CD4-positive, alpha-beta T cell treated with Interferon gamma for 1 hour (primary cell): ENCODE results near the gene C12orf43.

Experiments used
- DNase-seq: peaks from one replicate; pipeline ENCODE4 v3.0.0-alpha.2; 2020

Gene C12orf43

DNA sequence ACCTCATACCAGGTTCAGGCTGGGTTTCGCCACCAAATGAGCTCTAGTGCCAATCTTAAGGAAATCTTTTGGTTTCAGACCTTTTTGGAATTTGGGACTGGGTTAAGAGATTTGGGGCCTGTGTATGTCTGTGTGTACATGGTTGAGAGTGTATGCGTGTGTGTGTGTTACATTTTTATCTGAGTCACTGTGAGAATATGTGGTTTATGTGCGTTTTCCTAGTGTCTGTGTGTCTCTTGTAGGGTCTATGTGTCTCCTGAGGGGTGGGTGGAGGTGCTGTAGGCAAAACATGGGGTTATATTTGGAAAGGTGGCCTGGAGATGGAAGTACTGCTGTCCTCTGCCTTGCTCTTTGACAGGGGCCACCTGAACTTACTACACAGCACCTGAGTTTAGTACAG, 17.9 kb downstream of the C12orf43 start:
- DNase-seq, result no peak

DNA sequence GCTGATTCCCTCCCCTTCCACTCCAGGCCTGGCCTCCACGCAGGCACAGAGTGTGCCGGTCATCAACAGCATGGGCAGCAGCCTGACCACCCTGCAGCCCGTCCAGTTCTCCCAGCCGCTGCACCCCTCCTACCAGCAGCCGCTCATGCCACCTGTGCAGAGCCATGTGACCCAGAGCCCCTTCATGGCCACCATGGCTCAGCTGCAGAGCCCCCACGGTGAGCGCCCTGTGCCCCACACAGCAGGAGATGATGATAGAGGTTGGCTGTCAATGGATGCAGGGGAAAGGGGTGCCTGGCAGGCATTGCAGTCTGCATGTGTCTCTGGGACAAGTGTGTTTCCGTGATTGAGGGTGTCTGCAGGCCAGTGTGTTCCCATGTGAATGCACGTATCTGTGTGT, 18.8 kb downstream of the C12orf43 start:
- no peak for DNase-seq

DNA sequence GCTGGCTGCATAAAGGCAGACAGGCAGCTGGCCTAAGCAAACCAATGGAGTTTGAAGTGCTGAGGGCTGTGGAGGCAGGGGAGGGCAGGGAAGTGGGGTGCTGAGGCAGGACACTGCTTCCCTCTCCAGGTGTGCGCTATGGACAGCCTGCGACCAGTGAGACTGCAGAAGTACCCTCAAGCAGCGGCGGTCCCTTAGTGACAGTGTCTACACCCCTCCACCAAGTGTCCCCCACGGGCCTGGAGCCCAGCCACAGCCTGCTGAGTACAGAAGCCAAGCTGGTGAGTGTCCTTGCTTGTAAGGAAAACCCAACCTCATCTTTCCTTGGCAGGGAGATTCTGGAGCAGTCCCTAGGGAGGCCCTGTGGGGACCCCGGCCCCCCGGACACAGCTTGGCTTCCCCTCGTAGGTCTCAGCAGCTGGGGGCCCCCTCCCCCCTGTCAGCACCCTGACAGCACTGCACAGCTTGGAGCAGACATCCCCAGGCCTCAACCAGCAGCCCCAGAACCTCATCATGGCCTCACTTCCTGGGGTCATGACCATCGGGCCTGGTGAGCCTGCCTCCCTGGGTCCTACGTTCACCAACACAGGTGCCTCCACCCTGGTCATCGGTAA, 20.0 kb downstream of the C12orf43 start:
- no peak for DNase-seq

DNA sequence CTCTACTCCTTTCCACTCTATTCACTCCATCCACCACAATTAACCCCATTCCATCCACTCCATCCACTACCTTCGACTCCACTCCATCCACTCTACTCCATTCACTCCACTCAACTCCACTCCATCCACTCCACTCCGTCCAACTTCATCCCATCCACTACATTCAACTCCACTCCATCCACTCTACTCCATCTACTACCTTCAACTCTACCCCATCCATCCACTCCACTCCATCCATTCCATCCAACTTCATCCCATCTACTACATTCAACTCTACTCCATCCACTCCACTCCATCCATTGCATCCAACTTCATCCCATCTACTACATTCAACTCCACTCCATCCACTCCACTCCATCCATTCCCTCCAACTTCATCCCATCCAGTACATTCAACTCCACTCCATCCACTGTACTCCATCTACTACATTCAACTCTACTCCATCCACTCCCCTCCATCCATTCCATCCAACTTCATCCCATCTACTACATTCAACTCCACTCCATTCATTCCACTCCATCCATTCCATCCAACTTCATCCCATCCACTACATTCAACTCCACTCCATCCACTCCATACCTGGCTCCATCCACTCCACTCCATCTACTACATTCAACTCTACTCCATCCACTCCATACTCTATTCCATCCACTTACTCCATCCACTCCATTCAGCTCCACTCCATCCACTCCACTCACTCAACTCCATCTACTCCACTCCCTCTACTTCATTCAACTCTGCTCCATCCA, 21.5 kb downstream of the C12orf43 start:
- DNase-seq, result no peak

DNA sequence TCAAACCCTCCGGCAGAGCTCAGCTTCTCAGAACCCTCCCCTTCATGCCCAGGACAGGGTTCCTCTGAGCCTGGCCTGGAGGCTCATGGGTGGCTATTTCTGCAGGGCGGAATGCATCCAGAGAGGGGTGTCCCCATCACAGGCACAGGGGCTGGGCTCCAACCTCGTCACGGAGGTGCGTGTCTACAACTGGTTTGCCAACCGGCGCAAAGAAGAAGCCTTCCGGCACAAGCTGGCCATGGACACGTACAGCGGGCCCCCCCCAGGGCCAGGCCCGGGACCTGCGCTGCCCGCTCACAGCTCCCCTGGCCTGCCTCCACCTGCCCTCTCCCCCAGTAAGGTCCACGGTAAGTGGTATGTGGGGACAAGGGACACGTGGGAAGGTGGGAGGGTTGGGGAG, 22.2 kb downstream of the C12orf43 start:
- DNase-seq, result no peak

DNA sequence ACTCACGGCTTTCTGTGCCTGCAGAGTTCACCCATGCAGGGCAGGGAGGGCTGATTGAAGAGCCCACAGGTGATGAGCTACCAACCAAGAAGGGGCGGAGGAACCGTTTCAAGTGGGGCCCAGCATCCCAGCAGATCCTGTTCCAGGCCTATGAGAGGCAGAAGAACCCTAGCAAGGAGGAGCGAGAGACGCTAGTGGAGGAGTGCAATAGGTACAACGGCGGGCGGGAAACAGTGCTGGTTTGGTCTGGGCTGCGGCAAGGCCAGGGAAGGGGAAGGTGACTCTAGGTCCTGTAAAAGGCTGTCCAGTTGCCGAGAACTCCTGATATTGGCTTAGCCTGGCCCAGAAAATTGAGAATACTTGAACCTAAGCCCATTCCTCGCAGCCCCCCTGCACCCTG, 22.8 kb downstream of the C12orf43 start:
- no peak for DNase-seq

DNA sequence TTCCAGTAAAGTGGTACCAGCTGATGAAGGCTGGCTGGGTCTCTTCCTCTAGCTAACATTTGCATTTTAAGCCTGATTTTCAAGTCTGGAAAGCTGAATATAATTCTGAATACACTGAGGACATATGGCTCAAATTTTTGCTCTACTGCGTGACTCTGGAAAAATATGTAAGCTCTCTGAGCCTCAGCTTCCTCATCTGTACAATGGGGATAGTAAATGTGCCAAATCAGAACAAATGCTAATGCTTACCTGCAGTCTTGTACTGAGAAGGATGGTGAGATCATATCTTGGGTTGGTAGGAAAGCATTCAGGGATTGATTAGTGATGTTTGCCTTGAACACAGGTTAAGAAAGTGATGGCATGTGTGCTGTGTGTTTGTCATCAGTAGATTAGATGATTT, 23.3 kb downstream of the C12orf43 start:
- DNase-seq, result no peak

DNA sequence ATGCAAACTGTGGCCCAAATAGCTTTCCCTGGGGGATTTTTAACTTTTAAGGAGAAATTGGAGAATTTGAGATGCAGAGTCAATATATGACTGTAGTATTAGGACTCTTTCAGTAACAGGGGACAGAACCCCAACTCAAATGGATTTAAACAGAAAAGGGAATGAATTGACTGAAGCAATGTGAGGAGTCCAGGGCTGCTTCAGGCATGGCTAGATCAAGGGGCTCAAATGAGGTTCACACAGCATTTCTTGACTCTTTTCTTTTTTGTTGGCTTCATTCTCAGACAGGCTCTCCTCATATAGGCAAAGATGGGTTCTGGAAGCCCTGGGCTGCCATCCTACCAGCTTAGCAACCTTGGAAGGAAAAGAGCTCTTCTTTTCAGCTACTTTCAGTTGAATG, 24.3 kb downstream of the C12orf43 start:
- no peak for DNase-seq

DNA sequence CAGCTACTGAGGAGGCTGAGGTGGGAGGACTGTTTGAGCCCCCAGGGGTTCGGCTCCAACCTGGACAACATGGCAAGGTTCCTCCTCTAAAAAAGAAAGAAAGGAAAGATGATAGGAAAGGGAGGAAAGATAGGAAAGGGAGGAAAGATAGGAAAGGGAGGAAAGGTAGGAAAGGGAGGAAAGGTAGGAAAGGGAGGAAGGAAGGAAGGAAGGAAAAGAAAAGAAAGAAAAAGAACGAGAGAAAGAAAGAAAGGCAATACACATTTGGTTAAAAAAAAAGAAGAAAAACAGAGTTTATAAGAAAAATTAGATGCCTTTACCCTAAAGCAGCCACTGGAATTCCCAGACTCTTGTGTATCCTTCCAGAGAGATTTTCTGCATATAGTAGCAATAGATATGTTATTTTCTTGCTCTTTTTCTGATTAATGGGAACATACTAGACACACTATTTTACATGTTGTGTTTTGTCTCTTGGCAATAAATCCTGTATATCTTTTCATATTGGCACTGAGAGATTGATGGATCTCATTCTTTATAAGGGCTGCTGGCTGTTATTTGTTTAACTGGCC, 25.7 kb downstream of the C12orf43 start:
- DNase-seq, result no peak

DNA sequence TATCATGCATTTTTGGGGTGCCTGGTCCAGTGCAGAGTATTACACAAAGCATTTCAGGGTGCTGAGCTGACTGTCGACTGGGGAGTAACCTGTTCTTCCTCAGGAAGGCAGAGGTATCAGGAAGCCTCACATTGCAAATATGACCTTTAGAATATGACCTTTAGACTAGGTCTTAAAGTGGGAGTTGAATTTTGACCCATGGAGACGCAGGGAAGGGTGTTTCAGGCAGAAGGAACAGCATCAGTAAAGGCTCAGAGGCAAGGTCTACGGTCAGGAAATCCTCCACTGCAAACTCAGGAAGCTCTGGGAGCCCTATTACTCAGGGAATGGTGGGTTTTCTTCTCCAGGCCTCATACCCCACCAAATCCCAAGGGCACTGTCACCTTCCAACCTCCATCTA, 26.6 kb downstream of the C12orf43 start:
- DNase-seq, result no peak

DNA sequence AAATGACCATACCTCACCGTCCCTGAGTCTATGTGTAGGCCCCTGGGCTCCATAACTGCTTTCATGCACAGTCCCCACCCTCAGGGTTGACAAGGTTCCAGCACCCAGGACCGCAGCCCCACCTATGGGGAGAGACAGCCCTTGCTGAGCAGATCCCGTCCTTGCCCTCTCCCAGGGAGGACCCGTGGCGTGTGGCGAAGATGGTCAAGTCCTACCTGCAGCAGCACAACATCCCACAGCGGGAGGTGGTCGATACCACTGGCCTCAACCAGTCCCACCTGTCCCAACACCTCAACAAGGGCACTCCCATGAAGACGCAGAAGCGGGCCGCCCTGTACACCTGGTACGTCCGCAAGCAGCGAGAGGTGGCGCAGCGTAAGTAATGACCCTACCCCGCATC, 27.6 kb downstream of the C12orf43 start:
- no peak for DNase-seq

DNA sequence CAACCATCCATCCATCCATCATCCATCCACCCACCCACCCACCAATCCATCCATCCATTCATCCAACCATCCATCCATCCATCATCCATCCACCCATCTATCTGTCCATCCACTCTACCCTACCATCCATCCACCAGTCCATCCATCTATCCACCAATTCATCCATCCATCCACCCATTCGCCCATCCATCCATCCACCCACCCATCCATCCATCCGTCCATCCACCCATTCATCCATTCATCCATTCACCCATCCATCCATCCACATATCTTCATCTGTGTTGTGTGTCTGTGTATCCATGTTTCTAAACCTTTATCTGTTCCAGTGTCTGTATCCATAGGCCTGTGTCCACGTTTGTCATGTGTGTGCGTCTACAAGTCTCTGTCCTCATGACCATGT, 28.1 kb downstream of the C12orf43 start:
- no peak for DNase-seq

DNA sequence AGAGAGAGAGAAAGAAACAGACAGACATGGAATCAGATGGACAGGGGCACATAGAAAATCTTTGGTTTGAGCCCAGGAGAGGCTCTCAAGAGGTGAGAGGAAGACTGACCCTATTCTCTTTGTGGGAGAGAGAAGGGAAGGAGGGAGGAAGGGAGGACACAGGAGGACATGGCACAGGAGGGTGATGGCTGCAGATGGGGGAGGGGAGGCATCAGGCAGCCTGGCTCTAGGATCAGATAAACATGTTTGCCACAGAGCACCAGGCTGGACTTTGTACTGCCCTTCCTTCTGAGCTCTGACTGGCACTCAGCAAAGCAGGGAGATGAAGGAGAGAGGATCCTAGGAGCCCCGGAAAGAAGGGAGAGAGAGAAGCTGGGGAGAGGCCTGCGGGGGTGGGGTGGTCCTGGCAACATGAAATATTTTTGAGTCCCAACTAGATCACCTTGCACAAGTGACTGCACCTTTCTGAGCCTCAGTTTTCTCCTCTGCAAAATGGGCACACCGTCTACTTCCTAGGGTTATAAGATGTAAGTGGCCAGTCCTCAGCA, 31.9 kb downstream of the C12orf43 start:
- DNase-seq, result no peak

DNA sequence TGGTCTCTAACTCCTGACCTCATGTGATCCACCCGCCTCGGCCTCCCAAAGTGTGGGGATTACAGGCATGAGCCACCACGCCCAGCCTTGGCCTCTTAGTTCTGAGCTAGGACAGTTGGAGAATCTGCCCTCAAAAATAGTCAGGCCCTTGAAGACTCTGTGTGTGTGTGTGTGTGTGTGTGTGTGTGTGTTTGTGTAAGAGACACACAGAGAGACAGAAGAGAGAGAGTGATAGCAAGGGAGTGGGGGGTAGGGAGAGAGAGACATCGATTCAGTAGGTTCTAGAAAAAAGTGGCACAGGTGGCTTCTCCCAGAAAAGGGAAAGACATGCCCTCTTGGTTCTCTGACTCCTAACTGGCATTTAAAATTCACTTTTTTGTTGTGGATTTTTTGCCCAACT, 32.5 kb downstream of the C12orf43 start:
- no peak for DNase-seq

DNA sequence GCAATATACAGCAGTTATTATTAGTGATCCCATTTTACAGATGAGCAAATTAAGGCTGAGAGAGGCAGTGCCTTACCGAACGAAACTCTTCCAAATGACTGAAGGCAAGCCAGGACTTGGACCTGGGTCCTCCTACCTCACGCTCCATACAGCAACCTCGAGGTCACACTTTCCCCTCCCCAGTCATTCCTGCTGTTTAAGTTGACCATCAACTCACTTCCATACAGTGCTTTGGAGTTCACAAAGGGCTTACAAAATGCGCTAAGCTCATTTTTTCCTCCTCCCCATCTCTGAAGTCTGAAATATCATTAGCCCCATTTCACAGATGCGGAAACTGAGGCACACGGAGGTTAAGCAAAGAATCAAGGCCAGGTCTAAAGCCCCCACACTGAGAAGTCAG, 33.6 kb downstream of the C12orf43 start:
- no peak for DNase-seq

DNA sequence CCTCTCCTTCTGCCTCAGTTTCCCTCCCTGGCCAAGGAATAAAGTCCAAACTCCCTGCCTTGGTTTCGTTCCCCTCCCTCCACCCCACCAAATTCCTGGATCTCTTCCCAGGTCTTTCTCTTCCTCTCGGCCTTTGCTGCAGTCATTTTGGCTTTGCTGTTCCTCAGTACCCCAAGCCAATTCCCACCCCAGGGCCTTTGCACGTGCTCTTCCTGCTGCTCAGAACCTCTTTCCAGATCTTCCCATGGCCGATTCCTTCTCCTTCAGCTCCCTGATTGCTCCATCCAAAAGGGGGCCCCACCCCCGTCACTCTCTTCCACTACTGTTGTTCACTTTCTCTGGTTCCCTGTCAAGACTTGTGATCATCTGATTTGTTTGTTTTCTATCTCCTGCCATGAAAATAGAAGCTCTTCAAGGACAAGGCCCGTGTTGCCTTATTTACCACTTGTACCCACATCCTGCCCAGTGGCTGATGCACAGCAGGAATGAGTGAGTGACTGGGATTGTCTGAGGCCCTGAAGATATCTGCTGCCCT, 34.8 kb downstream of the C12orf43 start:
- DNase-seq, result no peak

DNA sequence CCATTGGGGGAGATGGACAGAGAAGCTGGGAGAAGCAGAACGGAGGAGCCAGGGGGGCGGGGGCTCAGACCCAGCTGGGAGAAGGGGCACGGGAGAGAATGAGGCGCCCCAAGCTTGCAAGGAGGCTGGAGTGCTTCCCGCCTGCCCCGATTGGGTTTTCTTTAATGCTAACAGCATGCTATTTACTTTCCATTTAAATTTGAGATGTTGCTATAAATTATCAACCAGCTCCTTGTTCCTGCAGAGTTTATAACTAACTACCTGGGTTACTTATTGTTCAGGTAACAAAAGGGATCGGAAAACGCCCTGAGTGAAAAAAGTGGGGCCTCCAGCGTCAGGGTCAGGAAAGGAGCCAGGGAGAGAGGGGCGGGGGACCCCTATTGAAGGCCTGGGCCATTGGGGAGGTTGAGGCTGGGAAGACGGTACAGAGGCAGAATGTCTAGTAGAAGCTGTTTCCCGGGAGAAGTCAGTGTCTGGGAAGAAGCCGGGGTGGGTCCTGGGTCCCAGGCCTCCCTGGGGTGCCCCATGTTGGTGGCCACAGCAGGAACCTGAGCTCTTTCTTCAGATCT, 35.4 kb downstream of the C12orf43 start:
- no peak for DNase-seq

DNA sequence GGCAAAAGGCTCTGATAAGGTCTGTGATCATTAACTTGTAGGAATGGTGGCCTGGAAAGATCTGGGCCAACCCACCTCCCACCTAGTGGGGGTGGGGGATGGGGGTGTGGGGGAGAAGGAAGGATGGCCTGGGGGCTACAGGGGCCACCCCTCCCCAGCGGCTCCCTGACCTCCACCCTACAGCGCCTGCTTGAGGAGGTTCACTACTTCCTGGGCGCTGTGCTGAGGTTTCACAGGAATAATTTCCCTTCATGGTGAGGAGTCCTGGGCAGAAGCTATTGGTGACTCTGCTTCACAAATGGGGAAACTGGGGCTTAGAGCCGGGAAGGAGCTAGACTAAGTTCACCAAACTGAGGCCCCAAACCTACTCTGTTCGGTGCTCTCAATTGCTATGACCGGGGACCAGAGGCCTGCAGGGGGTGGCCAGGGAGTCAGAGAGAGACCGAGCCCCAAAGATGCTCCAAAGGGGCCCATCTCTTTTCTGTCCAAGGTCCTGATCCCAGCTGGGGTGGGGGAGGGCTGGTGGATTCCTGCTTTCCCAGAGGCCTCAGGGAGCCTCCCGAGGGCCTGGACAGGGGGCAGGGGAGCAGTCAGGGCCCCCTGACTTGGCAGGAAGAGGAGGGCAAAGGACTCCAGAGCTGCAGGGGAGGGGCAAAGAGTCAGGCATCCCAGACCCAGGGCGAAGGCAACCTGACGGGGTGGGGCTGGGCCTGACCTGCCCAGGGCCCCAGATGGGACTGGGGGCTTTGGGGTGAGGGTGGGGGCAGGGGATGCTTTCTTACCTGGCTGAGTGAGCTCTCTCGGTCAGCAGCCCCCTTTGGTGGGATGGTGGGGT, 36.2 kb downstream of the C12orf43 start:
- no peak for DNase-seq

DNA sequence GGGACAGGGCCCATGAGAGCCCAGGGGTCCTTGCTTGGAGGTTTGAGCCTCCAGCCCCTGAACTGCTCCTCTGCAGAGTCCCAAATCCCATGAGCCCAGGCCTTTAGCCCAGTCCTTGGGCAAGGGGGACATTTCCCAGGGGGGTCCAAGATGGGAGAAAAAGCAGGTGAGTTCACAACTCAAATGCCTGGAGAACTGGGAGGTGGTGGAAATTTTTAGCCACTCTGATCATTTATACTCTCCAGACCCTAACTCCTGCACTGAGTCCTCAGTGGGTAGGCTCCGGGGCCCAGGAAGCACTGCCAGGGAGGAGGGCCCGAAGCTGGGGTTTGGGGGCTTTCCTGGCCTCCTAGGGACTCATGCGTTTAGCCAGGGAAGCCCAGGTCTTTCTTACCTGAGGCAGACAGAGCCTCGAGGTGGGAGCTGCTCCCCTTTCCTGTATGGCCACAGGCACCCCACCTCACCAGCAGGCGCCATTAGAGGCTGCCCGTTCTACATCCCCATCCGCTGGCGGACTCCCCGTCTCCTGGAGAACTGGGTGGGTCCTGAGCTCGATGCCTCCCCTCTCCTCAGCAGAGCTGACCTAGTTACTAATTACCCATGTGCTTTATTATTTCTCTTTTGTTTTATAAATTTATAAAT, 36.9 kb downstream of the C12orf43 start:
- no peak for DNase-seq

DNA sequence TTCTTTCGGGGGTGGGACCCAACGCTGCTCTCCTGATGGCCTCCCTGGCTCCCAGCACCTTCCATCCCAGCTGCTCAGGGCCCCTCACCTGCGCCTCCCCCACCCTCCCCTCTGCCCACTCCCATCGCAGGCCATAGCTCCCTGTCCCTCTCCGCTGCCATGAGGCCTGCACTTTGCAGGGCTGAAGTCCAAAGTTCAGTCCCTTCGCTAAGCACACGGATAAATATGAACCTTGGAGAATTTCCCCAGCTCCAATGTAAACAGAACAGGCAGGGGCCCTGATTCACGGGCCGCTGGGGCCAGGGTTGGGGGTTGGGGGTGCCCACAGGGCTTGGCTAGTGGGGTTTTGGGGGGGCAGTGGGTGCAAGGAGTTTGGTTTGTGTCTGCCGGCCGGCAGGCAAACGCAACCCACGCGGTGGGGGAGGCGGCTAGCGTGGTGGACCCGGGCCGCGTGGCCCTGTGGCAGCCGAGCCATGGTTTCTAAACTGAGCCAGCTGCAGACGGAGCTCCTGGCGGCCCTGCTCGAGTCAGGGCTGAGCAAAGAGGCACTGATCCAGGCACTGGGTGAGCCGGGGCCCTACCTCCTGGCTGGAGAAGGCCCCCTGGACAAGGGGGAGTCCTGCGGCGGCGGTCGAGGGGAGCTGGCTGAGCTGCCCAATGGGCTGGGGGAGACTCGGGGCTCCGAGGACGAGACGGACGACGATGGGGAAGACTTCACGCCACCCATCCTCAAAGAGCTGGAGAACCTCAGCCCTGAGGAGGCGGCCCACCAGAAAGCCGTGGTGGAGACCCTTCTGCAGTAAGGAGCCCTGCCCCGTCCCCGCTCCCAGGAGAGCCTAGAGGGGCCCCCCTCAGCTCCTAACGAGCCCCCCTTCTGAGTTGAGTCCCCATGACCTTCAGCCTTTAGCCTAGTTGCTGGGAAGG, 37.7 kb downstream of the C12orf43 start, which contains the start of gene HNF1A:
Gene HNF1A (plus strand): TSS at position 248 of the 924 bp plus-strand sequence. CDS start 226 bp downstream, at position 474.
- no peak for DNase-seq
